ENCODE measurements around the gene SPECC1L.

The SPECC1L gene

GRCh38 chr22:24322522-24322921 is 51.9 kb downstream of the SPECC1L start:
- DNase-seq (ENCODE audit: low read depth): no peak

GRCh38 chr22:24323233-24323632 is 52.6 kb downstream of the SPECC1L start:
- DNase-seq (ENCODE audit: low read depth): no peak

- no peak for DNase-seq (ENCODE audit: low read depth)
Measured at GRCh38 chr22:24323695-24324094, 53.1 kb downstream of the SPECC1L start.

GRCh38 chr22:24324137-24324536 is 53.5 kb downstream of the SPECC1L start:
- DNase-seq (ENCODE audit: low read depth): no peak

- DNase-seq (ENCODE audit: low read depth): no peak
Measured at GRCh38 chr22:24325105-24325757, 54.6 kb downstream of the SPECC1L start.

- DNase-seq (ENCODE audit: low read depth): no peak
Measured at GRCh38 chr22:24326266-24326665, 55.6 kb downstream of the SPECC1L start.

- DNase-seq (ENCODE audit: low read depth): no peak
Measured at GRCh38 chr22:24327832-24328231, 57.2 kb downstream of the SPECC1L start.

- DNase-seq (ENCODE audit: low read depth): no peak
Measured at GRCh38 chr22:24329453-24329852, 58.8 kb downstream of the SPECC1L start.

GRCh38 chr22:24330636-24331035 is 60.0 kb downstream of the SPECC1L start:
- DNase-seq (ENCODE audit: low read depth): no peak

- no peak for DNase-seq (ENCODE audit: low read depth)
Measured at GRCh38 chr22:24331468-24332440, 61.1 kb downstream of the SPECC1L start.

GRCh38 chr22:24333301-24333700 is 62.7 kb downstream of the SPECC1L start:
- DNase-seq (ENCODE audit: low read depth): no peak

GRCh38 chr22:24335496-24335895 is 64.9 kb downstream of the SPECC1L start:
- DNase-seq (ENCODE audit: low read depth): no peak

GRCh38 chr22:24337894-24338645 is 67.4 kb downstream of the SPECC1L start:
- DNase-seq (ENCODE audit: low read depth): no peak

GRCh38 chr22:24338726-24339451 is 68.3 kb downstream of the SPECC1L start:
- DNase-seq (ENCODE audit: low read depth): no peak

GRCh38 chr22:24339452-24339747 is 68.8 kb downstream of the SPECC1L start:
- DNase-seq (ENCODE audit: low read depth): no peak

- no peak for DNase-seq (ENCODE audit: low read depth)
Measured at GRCh38 chr22:24341627-24342026, 71.0 kb downstream of the SPECC1L start.

- DNase-seq (ENCODE audit: low read depth): no peak
Measured at GRCh38 chr22:24350627-24351026, 80.0 kb downstream of the SPECC1L start.

GRCh38 chr22:24353121-24353520 is 82.5 kb downstream of the SPECC1L start:
- no peak for DNase-seq (ENCODE audit: low read depth)

GRCh38 chr22:24355574-24355973 is 84.9 kb downstream of the SPECC1L start:
- no peak for DNase-seq (ENCODE audit: low read depth)

GRCh38 chr22:24357547-24357946 is 86.9 kb downstream of the SPECC1L start:
- no peak for DNase-seq (ENCODE audit: low read depth)

GRCh38 chr22:24358105-24358836 is 87.6 kb downstream of the SPECC1L start:
- DNase-seq (ENCODE audit: low read depth): no peak

All from activated T-cell treated with anti-CD3 and anti-CD28 coated beads for 1 hour (primary cell).